ENCODE results near the gene HEATR3. TPM values are rescaled to one million over a fixed set of nuclear protein-coding genes. Genes with fewer than 3 reads are reported as not detected.

HEATR3 gene
- total RNA-seq, 1 donor from 2014 or later, result 19.1 TPM

DNA sequence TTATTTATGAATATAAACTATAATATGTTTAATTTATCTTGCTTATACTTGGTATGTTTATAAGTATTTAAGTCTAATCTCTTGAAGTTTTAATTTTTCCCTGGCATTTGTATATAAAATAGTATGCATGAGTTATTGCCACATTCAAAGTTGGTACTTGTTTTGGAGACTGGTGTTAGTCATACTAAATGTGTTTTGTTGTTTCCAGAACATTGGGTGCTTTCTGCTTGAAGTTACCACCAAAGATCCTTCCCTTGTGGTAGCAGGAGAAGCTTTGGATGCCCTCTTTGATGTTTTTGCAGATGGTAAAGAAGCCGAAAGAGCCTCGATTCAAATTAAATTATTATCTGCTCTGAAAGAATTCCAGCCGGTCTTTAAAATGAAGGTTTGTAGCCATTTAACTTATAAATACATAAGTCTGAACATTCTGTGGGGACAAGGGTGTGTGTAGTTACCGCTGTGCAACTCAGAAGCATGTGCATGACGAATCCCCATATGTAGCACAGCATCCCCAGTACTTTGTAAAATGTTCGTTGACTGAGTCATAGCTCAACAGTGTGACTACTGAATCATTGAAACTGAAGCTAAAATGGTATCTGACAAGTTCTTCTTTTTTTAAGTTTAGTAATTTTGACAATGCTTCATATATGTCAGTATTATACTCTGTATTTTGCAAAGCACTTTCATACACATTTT is 36.4 kb downstream of the HEATR3 start:
- peak; percentile 35 for DNase-seq (ENCODE audit: low read depth)
- TF ChIP-seq, protein P1, sequence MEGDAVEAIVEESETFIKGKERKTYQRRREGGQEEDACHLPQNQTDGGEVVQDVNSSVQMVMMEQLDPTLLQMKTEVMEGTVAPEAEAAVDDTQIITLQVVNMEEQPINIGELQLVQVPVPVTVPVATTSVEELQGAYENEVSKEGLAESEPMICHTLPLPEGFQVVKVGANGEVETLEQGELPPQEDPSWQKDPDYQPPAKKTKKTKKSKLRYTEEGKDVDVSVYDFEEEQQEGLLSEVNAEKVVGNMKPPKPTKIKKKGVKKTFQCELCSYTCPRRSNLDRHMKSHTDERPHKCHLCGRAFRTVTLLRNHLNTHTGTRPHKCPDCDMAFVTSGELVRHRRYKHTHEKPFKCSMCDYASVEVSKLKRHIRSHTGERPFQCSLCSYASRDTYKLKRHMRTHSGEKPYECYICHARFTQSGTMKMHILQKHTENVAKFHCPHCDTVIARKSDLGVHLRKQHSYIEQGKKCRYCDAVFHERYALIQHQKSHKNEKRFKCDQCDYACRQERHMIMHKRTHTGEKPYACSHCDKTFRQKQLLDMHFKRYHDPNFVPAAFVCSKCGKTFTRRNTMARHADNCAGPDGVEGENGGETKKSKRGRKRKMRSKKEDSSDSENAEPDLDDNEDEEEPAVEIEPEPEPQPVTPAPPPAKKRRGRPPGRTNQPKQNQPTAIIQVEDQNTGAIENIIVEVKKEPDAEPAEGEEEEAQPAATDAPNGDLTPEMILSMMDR (IDR thresholded peaks at IDR 0.05; ENCODE audit: insufficient read depth, low read length, poor library complexity, severe bottlenecking), result no peak
- Histone ChIP-seq H3K4me3 (ENCODE audit: low read depth, low read length) (no peak overlapping the region), H3K36me3 (ENCODE audit: control insufficient read depth, insufficient read depth, low read length) (peaks cover 1% of the 10 kb centered on the region), H3K27me3 (ENCODE audit: control insufficient read depth, insufficient read depth, low read length) (no peaks in the 10 kb centered on the region)

DNA sequence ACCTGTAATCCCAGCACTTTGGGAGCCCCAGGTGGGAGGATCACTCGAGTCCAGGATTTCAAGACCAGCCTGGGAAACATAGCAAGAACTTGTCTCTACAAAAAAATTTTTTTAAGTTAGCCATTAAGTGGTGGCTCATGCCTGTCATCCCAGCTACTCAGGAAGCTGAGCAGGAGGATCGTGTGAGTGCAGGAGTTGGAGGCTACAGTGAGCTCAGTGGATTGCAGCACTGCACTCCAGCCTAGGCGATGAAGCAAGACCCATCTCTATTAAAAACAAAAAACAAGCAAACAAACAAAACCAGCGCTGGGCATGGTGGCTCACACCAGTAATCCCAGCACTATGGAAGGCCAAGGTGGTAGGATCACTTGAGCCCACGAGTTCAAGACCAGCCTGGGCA is 38.0 kb downstream of the HEATR3 start:
- TF ChIP-seq, protein P1 (IDR thresholded peaks at IDR 0.05; ENCODE audit: insufficient read depth, low read length, poor library complexity, severe bottlenecking), result no peak
- Histone ChIP-seq H3K36me3 (ENCODE audit: control insufficient read depth, insufficient read depth, low read length) (peaks cover 1% of the 10 kb centered on the region), H3K4me3 (ENCODE audit: low read depth, low read length) (no peak overlapping the region), H3K27me3 (ENCODE audit: control insufficient read depth, insufficient read depth, low read length) (no peaks in the 10 kb centered on the region)
- DNase-seq (ENCODE audit: low read depth), result peak; percentile 56

- DNase-seq (ENCODE audit: low read depth), result peak; percentile 12
- TF ChIP-seq, protein P1 (IDR thresholded peaks at IDR 0.05; ENCODE audit: insufficient read depth, low read length, poor library complexity, severe bottlenecking), result no peak
- Histone ChIP-seq H3K27me3 (ENCODE audit: control insufficient read depth, insufficient read depth, low read length) (no peaks in the 10 kb centered on the region), H3K4me3 (ENCODE audit: low read depth, low read length) (no peak overlapping the region), H3K36me3 (ENCODE audit: control insufficient read depth, insufficient read depth, low read length) (no peaks in the 10 kb centered on the region)
These were observed 48.8 kb downstream of the HEATR3 start for GRCh38 chr16:50114357-50115129.

DNA sequence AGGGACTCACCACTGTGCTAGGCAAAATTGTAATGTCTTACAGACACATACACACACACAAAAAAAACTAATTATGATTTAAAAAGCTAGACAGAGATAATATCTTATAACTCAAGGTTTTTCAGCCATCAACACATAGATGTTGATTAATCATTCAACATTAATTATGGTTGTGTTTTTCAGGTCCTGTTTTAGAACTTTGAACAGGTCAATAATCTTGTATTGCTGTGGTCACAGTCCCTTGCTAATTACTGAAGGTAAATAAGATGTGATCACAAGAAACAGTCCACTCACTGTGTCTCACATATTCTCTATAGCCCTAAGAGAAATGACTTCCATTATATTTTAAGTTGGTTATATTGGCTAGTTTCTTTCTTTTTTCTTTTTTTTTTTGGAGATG is 54.9 kb downstream of the HEATR3 start:
- TF ChIP-seq, protein P1 (IDR thresholded peaks at IDR 0.05; ENCODE audit: insufficient read depth, low read length, poor library complexity, severe bottlenecking), result no peak
- Histone ChIP-seq H3K27me3 (ENCODE audit: control insufficient read depth, insufficient read depth, low read length) (no peaks in the 10 kb centered on the region), H3K36me3 (ENCODE audit: control insufficient read depth, insufficient read depth, low read length) (no peaks in the 10 kb centered on the region), H3K4me3 (ENCODE audit: low read depth, low read length) (no peak overlapping the region)
- no peak for DNase-seq (ENCODE audit: low read depth)

- no peaks in the 10 kb centered on the region for H3K36me3 ChIP-seq (ENCODE audit: control insufficient read depth, insufficient read depth, low read length)
- TF ChIP-seq, protein P1 (IDR thresholded peaks at IDR 0.05; ENCODE audit: insufficient read depth, low read length, poor library complexity, severe bottlenecking), result no peak
- DNase-seq (ENCODE audit: low read depth), result no peak
- no peak overlapping the region for H3K4me3 ChIP-seq (ENCODE audit: low read depth, low read length)
- no peaks in the 10 kb centered on the region for H3K27me3 ChIP-seq (ENCODE audit: control insufficient read depth, insufficient read depth, low read length)
These were observed 55.5 kb downstream of the HEATR3 start for GRCh38 chr16:50121278-50121677.
